Measurements from ENCODE around the gene PHKG2.

Gene PHKG2

DNA sequence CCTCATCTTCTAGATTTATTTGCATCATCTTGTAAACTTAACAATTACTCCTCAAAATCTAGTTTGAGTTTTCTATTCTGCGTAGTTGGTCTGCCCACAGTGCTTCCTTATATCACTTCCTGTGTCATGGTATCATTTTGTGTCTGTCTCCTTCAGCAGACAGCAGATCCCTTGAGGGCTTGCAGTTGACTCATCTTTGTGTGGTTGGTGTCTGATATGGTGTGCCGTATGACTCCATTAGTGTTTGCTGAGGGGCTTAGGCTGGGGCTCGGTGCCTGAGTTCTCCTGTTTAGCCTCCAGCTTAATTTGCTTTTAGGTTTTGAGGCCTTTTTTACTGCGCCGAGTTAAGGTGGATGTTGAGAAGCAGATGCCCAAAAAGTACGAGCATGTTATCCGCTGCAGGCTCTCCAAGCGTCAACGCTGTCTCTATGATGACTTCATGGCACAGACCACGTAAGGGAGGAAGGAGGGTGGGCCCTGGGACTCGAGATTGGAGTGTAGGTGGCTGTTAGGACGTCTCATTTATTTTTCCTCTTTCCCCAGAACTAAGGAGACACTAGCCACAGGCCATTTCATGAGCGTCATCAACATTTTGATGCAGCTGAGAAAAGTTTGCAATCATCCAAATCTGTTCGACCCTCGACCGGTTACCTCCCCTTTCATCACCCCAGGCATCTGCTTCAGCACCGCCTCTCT, 32.3 kb upstream of the PHKG2 start:
- Histone ChIP-seq H3K27me3 (ENCODE audit: low read length) (no peaks in the 10 kb centered on the region), H3F3A (ENCODE audit: insufficient read depth) (peaks cover 7% of the 10 kb centered on the region; the same call in 1 of the 2 replicates), H4K20me1 (ENCODE audit: low read depth, low read length) (no peaks in the 10 kb centered on the region; the same call in 1 of the 2 replicates), H3K4me2 (ENCODE audit: low read depth, low read length, poor library complexity, severe bottlenecking) (no peak overlapping the region), H3K27ac (ENCODE audit: low read depth, low read length) (no peak overlapping the region), H2AFZ (ENCODE audit: low read depth, low read length, severe bottlenecking) (no peak overlapping the region), H3K9me3 (ENCODE audit: insufficient read depth, low read length) (no peaks in the 10 kb centered on the region), H3K79me2 (ENCODE audit: insufficient read depth, low read length) (peaks cover 21% of the 10 kb centered on the region; the same call in 1 of the 2 replicates), H3K36me3 (ENCODE audit: low read length) (peaks cover 41% of the 10 kb centered on the region), H3K9me2 (replicated peaks; ENCODE audit: insufficient read depth, low read length) (no peaks in the 10 kb centered on the region), H3K4me3 (ENCODE audit: insufficient read depth, low read length, poor library complexity, severe bottlenecking) (no peak overlapping the region), H3K9ac (ENCODE audit: low read length) (no peak overlapping the region)
- no peak for TF ChIP-seq EZH2phosphoT487 (conservative IDR thresholded peaks at IDR 0.05; ENCODE audit: low read length)
- TF ChIP-seq, protein P1, sequence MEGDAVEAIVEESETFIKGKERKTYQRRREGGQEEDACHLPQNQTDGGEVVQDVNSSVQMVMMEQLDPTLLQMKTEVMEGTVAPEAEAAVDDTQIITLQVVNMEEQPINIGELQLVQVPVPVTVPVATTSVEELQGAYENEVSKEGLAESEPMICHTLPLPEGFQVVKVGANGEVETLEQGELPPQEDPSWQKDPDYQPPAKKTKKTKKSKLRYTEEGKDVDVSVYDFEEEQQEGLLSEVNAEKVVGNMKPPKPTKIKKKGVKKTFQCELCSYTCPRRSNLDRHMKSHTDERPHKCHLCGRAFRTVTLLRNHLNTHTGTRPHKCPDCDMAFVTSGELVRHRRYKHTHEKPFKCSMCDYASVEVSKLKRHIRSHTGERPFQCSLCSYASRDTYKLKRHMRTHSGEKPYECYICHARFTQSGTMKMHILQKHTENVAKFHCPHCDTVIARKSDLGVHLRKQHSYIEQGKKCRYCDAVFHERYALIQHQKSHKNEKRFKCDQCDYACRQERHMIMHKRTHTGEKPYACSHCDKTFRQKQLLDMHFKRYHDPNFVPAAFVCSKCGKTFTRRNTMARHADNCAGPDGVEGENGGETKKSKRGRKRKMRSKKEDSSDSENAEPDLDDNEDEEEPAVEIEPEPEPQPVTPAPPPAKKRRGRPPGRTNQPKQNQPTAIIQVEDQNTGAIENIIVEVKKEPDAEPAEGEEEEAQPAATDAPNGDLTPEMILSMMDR (IDR thresholded peaks at IDR 0.05; ENCODE audit: insufficient read depth, low read length, poor library complexity, severe bottlenecking), result no peak

DNA sequence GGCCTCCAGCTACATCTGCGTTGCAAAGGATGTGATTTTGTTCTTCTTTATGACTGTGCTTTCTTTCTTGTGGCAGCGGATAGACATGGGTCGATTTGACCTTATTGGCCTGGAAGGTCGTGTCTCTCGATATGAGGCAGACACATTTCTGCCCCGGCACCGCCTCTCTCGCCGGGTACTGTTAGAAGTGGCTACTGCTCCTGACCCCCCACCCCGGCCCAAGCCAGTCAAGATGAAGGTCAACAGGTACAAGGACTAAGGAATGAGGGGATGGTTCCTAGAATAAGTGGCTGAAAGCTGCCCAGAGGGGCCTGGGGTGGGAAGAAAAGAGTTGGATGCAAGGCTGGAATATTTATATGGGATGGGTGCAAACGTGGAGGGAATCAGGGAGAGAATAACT, 28.1 kb upstream of the PHKG2 start:
- Histone ChIP-seq H3K36me3 (ENCODE audit: low read length) (peaks cover 34% of the 10 kb centered on the region), H3K4me2 (ENCODE audit: low read depth, low read length, poor library complexity, severe bottlenecking) (no peak overlapping the region), H3F3A (ENCODE audit: insufficient read depth) (peaks cover 1% of the 10 kb centered on the region; the same call in 1 of the 2 replicates), H4K20me1 (ENCODE audit: low read depth, low read length) (no peaks in the 10 kb centered on the region), H3K9me2 (replicated peaks; ENCODE audit: insufficient read depth, low read length) (no peaks in the 10 kb centered on the region), H3K9ac (ENCODE audit: low read length) (no peak overlapping the region), H3K79me2 (ENCODE audit: insufficient read depth, low read length) (peaks cover 22% of the 10 kb centered on the region; the same call in 1 of the 2 replicates), H3K9me3 (ENCODE audit: insufficient read depth, low read length) (no peaks in the 10 kb centered on the region), H3K27ac (ENCODE audit: low read depth, low read length) (no peak overlapping the region), H3K27me3 (ENCODE audit: low read length) (no peaks in the 10 kb centered on the region), H3K4me3 (ENCODE audit: insufficient read depth, low read length, poor library complexity, severe bottlenecking) (no peak overlapping the region), H2AFZ (ENCODE audit: low read depth, low read length, severe bottlenecking) (no peak overlapping the region)
- TF ChIP-seq, protein P1 (IDR thresholded peaks at IDR 0.05; ENCODE audit: insufficient read depth, low read length, poor library complexity, severe bottlenecking), result no peak
- no peak for TF ChIP-seq EZH2phosphoT487 (conservative IDR thresholded peaks at IDR 0.05; ENCODE audit: low read length)

DNA sequence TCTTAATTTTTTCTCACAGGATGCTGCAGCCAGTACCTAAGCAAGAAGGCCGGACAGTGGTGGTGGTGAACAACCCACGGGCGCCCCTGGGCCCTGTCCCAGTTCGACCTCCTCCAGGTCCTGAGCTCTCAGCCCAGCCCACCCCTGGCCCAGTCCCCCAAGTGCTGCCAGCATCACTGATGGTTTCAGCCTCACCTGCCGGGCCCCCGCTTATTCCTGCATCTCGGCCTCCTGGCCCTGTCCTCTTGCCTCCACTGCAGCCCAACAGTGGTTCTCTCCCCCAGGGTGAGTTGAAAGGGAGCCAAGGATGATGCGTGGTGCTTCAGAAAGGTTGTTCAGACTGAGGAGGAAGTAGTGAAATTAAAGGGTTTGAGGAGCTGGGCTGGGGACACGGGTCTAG, 27.5 kb upstream of the PHKG2 start:
- Histone ChIP-seq H3K9me2 (replicated peaks; ENCODE audit: insufficient read depth, low read length) (no peaks in the 10 kb centered on the region), H3K36me3 (ENCODE audit: low read length) (peaks cover 33% of the 10 kb centered on the region), H3K4me2 (ENCODE audit: low read depth, low read length, poor library complexity, severe bottlenecking) (no peak overlapping the region), H3K27ac (ENCODE audit: low read depth, low read length) (no peak overlapping the region), H4K20me1 (ENCODE audit: low read depth, low read length) (no peaks in the 10 kb centered on the region), H3K9me3 (ENCODE audit: insufficient read depth, low read length) (no peaks in the 10 kb centered on the region), H3K4me3 (ENCODE audit: insufficient read depth, low read length, poor library complexity, severe bottlenecking) (no peak overlapping the region), H3F3A (ENCODE audit: insufficient read depth) (no peaks in the 10 kb centered on the region), H3K9ac (ENCODE audit: low read length) (no peak overlapping the region), H3K79me2 (ENCODE audit: insufficient read depth, low read length) (peaks cover 19% of the 10 kb centered on the region; the same call in 1 of the 2 replicates), H3K27me3 (ENCODE audit: low read length) (no peaks in the 10 kb centered on the region), H2AFZ (ENCODE audit: low read depth, low read length, severe bottlenecking) (no peak overlapping the region)
- no peak for TF ChIP-seq EZH2phosphoT487 (conservative IDR thresholded peaks at IDR 0.05; ENCODE audit: low read length)
- TF ChIP-seq, protein P1 (IDR thresholded peaks at IDR 0.05; ENCODE audit: insufficient read depth, low read length, poor library complexity, severe bottlenecking), result no peak

Measured in SU-DHL-6 (cell line).